CD4-positive, alpha-beta memory T cell (primary cell): ENCODE data around the gene CERS6. TPM values are rescaled to one million over a fixed set of nuclear protein-coding genes. Genes with fewer than 3 reads are reported as not detected.
"Not testable (repeated sequence)": the region's sequence is repeated elsewhere in the genome, so short reads cannot be mapped to it uniquely, and the experiment has no call there.

ENCODE experiments used
- CTCF ChIA-PET: fragments of 350-600 bp; sonication (Branson Sonifier 250); formaldehyde crosslinking; loops from one replicate; lab custom pipeline; 2021; ENCODE audit warnings: inconsistent platforms; ENCODE audit not compliant: partially characterized antibody; lab: Charles Lee
- POLR2A ChIA-PET: fragments of 350-600 bp; sonication (Branson Sonifier 250); formaldehyde crosslinking; loops from one replicate; lab custom pipeline; 2021; ENCODE audit not compliant: partially characterized antibody; lab: Charles Lee
- DNase-seq, 5 donors: peaks; one replicate each; pipeline versions ENCODE4 v3.0.0 to v3.0.0-alpha.2; 2020 to 2022; ENCODE audit warnings: mixed read lengths in 1 of 5
- H3K27ac ChIP-seq: one replicate; pipeline ENCODE4 v1.7.0; 2013; ENCODE audit warnings: low read depth, low read length
- H3K27me3 ChIP-seq: 2 replicates; pipeline ENCODE4 v1.7.0; 2013; ENCODE audit warnings: mild to moderate bottlenecking, low read length, moderate library complexity; ENCODE audit not compliant: insufficient read depth
- H3K36me3 ChIP-seq: 2 replicates; pipeline ENCODE4 v1.7.0; 2013; ENCODE audit warnings: mild to moderate bottlenecking, low read length, moderate library complexity; ENCODE audit not compliant: insufficient read depth
- H3K4me1 ChIP-seq: 2 replicates; pipeline ENCODE4 v1.7.0; 2013; ENCODE audit warnings: mild to moderate bottlenecking, low read length, moderate library complexity; ENCODE audit not compliant: insufficient read depth
- H3K4me3 ChIP-seq, 2 donors: one replicate each; pipeline ENCODE4 v1.7.0; 2013; ENCODE audit warnings: low read length in 2 of 2, mild to moderate bottlenecking in 1 of 2
- H3K9me3 ChIP-seq, 2 donors: one replicate each; pipeline ENCODE4 v1.7.0; 2013; ENCODE audit warnings: low read length in 2 of 2, control low read depth in 1 of 2; ENCODE audit not compliant: control insufficient read depth in 1 of 2
- H3K27ac Mint-ChIP-seq, 7 donors: one replicate each; pipeline ENCODE4 v1.8.0; 2020 to 2021; ENCODE audit warnings: mixed read lengths in 7 of 7, mild to moderate bottlenecking in 6 of 7, inconsistent platforms in 3 of 7, moderate library complexity in 3 of 7
- H3K27me3 Mint-ChIP-seq, 2 donors: one replicate each; pipeline ENCODE4 v1.8.0; 2020 to 2021; ENCODE audit warnings: mixed read lengths in 2 of 2
- H3K36me3 Mint-ChIP-seq, 2 donors: one replicate each; pipeline ENCODE4 v1.8.0; 2020 to 2021; ENCODE audit warnings: mixed read lengths in 2 of 2, inconsistent platforms in 1 of 2, mild to moderate bottlenecking in 1 of 2
- H3K4me1 Mint-ChIP-seq, 4 donors: one replicate each; pipeline ENCODE4 v1.8.0; 2020 to 2021; ENCODE audit warnings: mixed read lengths in 4 of 4, mild to moderate bottlenecking in 1 of 4
- H3K4me3 Mint-ChIP-seq, 8 donors: one replicate each; pipeline ENCODE4 v1.8.0; 2020 to 2021; ENCODE audit warnings: mixed read lengths in 8 of 8, mild to moderate bottlenecking in 7 of 8, moderate library complexity in 6 of 8, inconsistent platforms in 3 of 8
- H3K9me3 Mint-ChIP-seq, 8 donors: one replicate each; pipeline ENCODE4 v1.8.0; 2020 to 2021; ENCODE audit warnings: mixed read lengths in 8 of 8, mild to moderate bottlenecking in 5 of 8, inconsistent platforms in 3 of 8, moderate library complexity in 1 of 8
- intact Hi-C: fragments of 100-400 bp; cut with micrococcal nuclease; formaldehyde crosslinking; loops from one replicate; pipeline ENCODE4 v1.15.1; 2023
- polyA plus RNA-seq, 2 donors: library from polyadenylated mRNA; unstranded; fragments of 300-500 nt; fragmentation: Illumina TruSeq; gene quantifications; one replicate each; pipeline ENCODE4 v1.2.3, GENCODE V29; 2021
- total RNA-seq, 2 experiments: library from RNA; stranded (reverse); gene quantifications; one replicate each; pipeline ENCODE4 v1.2.3, GENCODE V29; 2021

The CERS6 gene, protein sequence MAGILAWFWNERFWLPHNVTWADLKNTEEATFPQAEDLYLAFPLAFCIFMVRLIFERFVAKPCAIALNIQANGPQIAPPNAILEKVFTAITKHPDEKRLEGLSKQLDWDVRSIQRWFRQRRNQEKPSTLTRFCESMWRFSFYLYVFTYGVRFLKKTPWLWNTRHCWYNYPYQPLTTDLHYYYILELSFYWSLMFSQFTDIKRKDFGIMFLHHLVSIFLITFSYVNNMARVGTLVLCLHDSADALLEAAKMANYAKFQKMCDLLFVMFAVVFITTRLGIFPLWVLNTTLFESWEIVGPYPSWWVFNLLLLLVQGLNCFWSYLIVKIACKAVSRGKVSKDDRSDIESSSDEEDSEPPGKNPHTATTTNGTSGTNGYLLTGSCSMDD
- total RNA-seq (10 to 100 TPM; 10.1 to 11.3 TPM), polyA plus RNA-seq (1 to 10 TPM; 5.1 TPM)

- no peak within 1 kb of the TSS for H3K27ac ChIP-seq
Observed at GRCh38 chr2:168455645-168456520, at the start of gene CERS6. Gene CERS6, plus strand, starts transcription at chr2:168456272. Its CDS starts 177 bp downstream, at chr2:168456449.

GRCh38 chr2:168412301-168412700, 43.8 kb upstream of the CERS6 start:
- peaks cover 0 to 10% of the 10 kb centered on the region in 2 donors for H3K36me3 Mint-ChIP-seq
- H3K9me3 Mint-ChIP-seq, result peaks cover 0 to 31% (median 17%) of the 10 kb centered on the region in 8 donors
- CTCF ChIA-PET, result not testable (repeated sequence)

More at GRCh38 chr2:168455645-168456520, at the start of gene CERS6:
- Mint-ChIP-seq H3K4me1 (peaks cover 25 to 42% (median 33%) of the 10 kb centered on the region in 4 donors), H3K36me3 (no peaks in the 10 kb centered on the region), H3K4me3 (peak within 1 kb of the TSS in 5 of 8 donors; percentile 83 to 91 (median 86)), H3K27ac (peak within 1 kb of the TSS in 3 of 7 donors; percentile 22 to 59 (median 43)), H3K27me3 (no peaks in the 10 kb centered on the region), H3K9me3 (no peaks in the 10 kb centered on the region)
- peak; percentile 47 to 68 (median 59) for DNase-seq
- peaks cover 23% of the 10 kb centered on the region for H3K4me1 ChIP-seq
- H3K4me3 ChIP-seq, result peak within 1 kb of the TSS; percentile 61 to 69
- H3K9me3 ChIP-seq, result no peaks in the 10 kb centered on the region
- no peaks in the 10 kb centered on the region for H3K27me3 ChIP-seq
- intact Hi-C loops, result loop anchor here (2.0 to 10.0 kb wide), 5 partner anchors 23 to 301 kb away; partner anchors contain the start of gene STK39
- CTCF ChIA-PET, result no interaction called here
- POLR2A ChIA-PET, result interaction anchor here (0.8 to 1.0 kb wide), 2 partner anchors 15 to 32 kb away, joined by 3 read pairs; no protein-coding TSS in a partner anchor
- H3K36me3 ChIP-seq, result no peaks in the 10 kb centered on the region

DNA sequence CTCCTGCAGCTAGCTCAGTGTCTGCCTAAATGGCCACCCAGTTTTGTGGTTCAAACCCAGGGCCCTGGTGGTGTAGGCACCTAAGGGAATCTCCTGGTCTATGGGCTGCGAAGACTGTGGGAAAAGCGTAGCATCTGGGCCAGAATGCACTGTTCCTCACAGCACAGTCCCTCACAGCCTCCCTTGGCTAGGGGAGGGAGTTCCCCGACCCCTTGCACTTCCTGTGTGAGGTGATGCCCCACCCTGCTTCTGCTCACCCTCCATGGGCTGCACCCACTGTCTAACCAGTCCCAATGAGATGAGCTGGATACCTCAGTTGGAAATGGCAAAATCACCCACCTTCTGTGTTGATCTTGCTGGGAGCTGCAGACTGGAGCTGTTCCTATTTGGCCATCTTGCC, 43.0 kb upstream of the CERS6 start:
- H3K27me3 Mint-ChIP-seq, H3K9me3 ChIP-seq, CTCF ChIA-PET, H3K27me3 ChIP-seq, H3K36me3 ChIP-seq, H3K4me1 ChIP-seq, DNase-seq, intact Hi-C loops, H3K4me3 ChIP-seq, H3K27ac ChIP-seq, H3K4me1 Mint-ChIP-seq, POLR2A ChIA-PET: not testable (repeated sequence)
- Mint-ChIP-seq H3K9me3 (peaks cover 0 to 23% (median 10%) of the 10 kb centered on the region in 8 donors), H3K36me3 (peaks cover 0 to 10% of the 10 kb centered on the region in 2 donors), H3K27ac (peak overlapping the region in 1 of 7 donors; percentile 35), H3K4me3 (peak overlapping the region in 3 of 8 donors; percentile 41 to 59 (median 57))

More at GRCh38 chr2:168412301-168412700, 43.8 kb upstream of the CERS6 start:
- H3K27me3 Mint-ChIP-seq, H3K4me1 ChIP-seq, H3K27ac ChIP-seq, H3K4me1 Mint-ChIP-seq, H3K27ac Mint-ChIP-seq, DNase-seq, H3K4me3 ChIP-seq, POLR2A ChIA-PET, intact Hi-C loops, H3K9me3 ChIP-seq, H3K27me3 ChIP-seq, H3K36me3 ChIP-seq, H3K4me3 Mint-ChIP-seq: not testable (repeated sequence)

DNA sequence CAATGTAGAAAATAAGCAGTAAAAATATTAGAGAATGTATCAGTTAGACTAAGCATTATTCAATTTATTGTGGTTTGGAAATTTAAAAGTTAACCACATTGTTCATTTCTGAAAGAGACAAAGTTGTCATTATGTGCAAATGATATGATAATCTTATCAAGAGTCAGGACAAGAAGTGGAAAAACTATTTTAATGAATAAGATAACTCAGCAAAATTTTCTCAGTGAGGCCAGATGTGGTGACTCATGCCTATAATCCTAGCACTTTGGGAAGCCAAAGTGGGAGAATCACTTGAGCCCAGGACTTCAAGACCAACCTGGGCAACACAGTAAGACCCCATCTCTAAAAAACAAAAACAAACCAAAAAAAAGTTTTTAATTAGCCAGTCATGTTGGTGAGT, 39.5 kb upstream of the CERS6 start:
- H3K4me1 Mint-ChIP-seq, result peaks cover 0 to 6% (median 4%) of the 10 kb centered on the region in 4 donors
- Histone ChIP-seq H3K36me3 (no peaks in the 10 kb centered on the region), H3K4me1 (peaks cover 5% of the 10 kb centered on the region), H3K27me3 (no peaks in the 10 kb centered on the region), H3K27ac (no peak overlapping the region), H3K9me3 (no peaks in the 10 kb centered on the region), H3K4me3 (no peak overlapping the region)
- no peak overlapping the region for H3K27ac Mint-ChIP-seq
- intact Hi-C loops, result no loop called here
- CTCF ChIA-PET, result interaction anchor here (1.6 kb wide), 1 partner anchor 66 kb away, joined by 3 read pairs; no protein-coding TSS in a partner anchor
- no peak for DNase-seq
- no peak overlapping the region for H3K4me3 Mint-ChIP-seq
- peaks cover 0 to 10% of the 10 kb centered on the region in 2 donors for H3K36me3 Mint-ChIP-seq
- POLR2A ChIA-PET, result no interaction called here
- peaks cover 0 to 19% (median 6%) of the 10 kb centered on the region in 8 donors for H3K9me3 Mint-ChIP-seq
- peaks cover 0 to 6% of the 10 kb centered on the region in 2 donors for H3K27me3 Mint-ChIP-seq

- Mint-ChIP-seq H3K9me3 (no peaks in the 10 kb centered on the region), H3K4me1 (peaks cover 0 to 3% (median under 1%) of the 10 kb centered on the region in 4 donors), H3K27ac (no peak overlapping the region), H3K36me3 (no peaks in the 10 kb centered on the region), H3K4me3 (no peak overlapping the region), H3K27me3 (no peaks in the 10 kb centered on the region)
- intact Hi-C loops, result no loop called here
- H3K36me3 ChIP-seq, result no peaks in the 10 kb centered on the region
- ChIA-PET CTCF (no interaction called here), POLR2A (no interaction called here)
- no peak overlapping the region for H3K27ac ChIP-seq
- H3K4me1 ChIP-seq, result no peaks in the 10 kb centered on the region
- no peak overlapping the region for H3K4me3 ChIP-seq
- no peak for DNase-seq
- H3K27me3 ChIP-seq, result no peaks in the 10 kb centered on the region
- H3K9me3 ChIP-seq, result no peaks in the 10 kb centered on the region
Observed at GRCh38 chr2:168422584-168422983, 33.5 kb upstream of the CERS6 start.

DNA sequence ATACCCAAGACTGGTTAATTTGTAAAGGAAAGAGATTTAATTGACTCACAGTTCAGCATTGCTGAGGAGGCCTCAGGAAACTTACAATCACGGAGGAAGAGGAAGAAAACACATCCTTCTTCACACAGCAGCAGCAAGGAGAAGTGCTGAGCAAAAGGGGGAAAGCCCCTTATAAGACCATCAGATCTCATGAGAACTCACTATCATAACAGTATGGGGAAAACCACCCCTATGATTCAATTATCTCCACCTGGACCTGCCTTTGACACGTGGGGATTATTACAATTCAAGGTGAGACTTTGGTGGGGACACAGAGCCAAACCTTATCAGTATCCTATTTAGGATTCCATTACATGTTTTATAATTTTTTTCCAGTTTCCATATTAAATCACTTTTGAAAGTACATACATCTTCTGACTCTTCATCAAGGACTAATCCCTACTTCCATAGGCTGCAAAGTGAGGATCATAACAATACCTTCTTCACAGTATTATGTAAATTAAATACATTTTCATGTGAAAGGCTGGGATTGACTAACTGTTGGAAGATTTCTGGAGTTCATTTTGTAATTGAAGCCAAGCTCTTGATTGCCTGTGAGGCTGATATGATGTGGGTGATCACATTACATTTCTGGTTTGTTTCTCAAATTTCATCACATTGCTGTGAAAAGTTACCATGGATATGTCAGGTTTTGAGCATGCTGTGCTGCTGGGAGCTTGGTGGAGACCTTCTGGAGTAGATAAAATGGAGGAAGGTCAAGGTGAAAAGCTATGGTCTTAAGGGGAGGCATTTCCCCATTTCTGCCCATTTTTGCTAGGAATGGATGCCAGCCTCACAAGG, 31.7 kb upstream of the CERS6 start:
- DNase-seq, result no peak
- H3K4me3 Mint-ChIP-seq, result no peak overlapping the region
- intact Hi-C loops, result no loop called here

More for the DNA sequence above, 31.7 kb upstream of the CERS6 start:
- Histone ChIP-seq H3K27me3 (no peaks in the 10 kb centered on the region), H3K27ac (no peak overlapping the region), H3K36me3 (no peaks in the 10 kb centered on the region), H3K4me3 (no peak overlapping the region), H3K4me1 (no peaks in the 10 kb centered on the region), H3K9me3 (no peaks in the 10 kb centered on the region)
- POLR2A ChIA-PET, result no interaction called here
- H3K4me1 Mint-ChIP-seq, result peaks cover 0 to 3% (median under 1%) of the 10 kb centered on the region in 4 donors
- CTCF ChIA-PET, result no interaction called here
- H3K27ac Mint-ChIP-seq, result no peak overlapping the region
- peaks cover 0 to 1% (median 0%) of the 10 kb centered on the region in 8 donors for H3K9me3 Mint-ChIP-seq
- H3K27me3 Mint-ChIP-seq, result no peaks in the 10 kb centered on the region
- no peaks in the 10 kb centered on the region for H3K36me3 Mint-ChIP-seq
